ENCODE data around the gene C9orf50. TPM values are rescaled to one million over a fixed set of nuclear protein-coding genes. Genes with fewer than 3 reads are reported as not detected.

C9orf50 gene, protein sequence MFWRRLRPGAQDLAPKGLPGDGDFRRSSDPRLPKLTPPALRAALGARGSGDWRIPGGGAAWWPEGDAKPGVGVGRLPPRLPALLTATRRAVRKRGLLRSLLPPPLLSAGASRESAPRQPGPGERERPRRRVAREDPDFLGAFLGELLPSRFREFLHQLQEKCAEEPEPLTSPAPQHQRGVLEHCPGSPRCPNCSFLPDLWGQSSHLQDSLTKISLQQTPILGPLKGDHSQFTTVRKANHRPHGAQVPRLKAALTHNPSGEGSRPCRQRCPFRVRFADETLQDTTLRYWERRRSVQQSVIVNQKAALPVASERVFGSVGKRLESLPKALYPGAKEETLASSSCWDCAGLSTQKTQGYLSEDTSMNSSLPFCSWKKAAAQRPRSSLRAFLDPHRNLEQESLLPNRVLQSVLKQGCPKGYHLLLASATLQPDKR
- total RNA-seq = not detected
- total RNA-seq (2013) = not detected

DNA sequence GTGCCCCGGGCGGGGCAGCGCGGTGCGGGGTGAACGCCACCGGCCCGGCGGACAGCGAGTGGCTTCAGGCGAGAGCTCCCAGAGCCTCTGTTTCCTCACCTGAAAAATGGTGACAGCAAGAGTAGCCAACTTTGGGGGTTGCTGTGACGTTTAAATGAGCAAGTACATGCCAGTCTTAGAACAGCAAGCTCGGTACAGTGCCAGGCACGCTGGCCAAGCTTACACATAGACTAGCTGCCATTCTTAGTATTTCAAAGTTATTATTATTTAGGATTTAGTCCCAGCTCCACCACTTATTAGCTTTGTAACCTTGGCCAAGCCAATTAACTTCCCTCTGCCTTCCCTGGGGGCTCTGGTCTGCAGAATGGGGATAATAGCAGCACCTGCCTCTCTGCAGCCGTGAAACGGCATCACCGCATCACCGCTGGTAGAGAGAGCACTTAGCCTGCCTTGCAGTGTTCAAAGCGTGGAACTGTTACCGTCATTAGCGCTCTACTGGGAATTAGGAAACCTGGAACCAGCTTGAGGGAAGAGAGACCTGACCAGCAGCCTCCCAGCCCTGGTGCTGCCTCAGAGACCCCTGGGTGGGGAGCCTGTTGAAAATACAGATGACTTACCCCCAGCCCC, at the start of gene C9orf50:
TSS of gene C9orf50 (minus strand) at position 433 of the 627 bp plus-strand sequence. CDS start 527 bp downstream, outside the sequence.
- no peaks in the 10 kb centered on the region for H3K36me3 Mint-ChIP-seq
- DNase-seq (no peak), ATAC-seq (no peak)
- H3K9me3 Mint-ChIP-seq = no peaks in the 10 kb centered on the region
- H3K27ac ChIP-seq (ENCODE audit: low read length) = no peak within 1 kb of the TSS
- H3K27ac Mint-ChIP-seq = no peak within 1 kb of the TSS
- H3K4me1 ChIP-seq (ENCODE audit: control insufficient read depth, insufficient read depth, low read length) = peaks cover 31% of the 10 kb centered on the region
- intact Hi-C loops (cut with micrococcal nuclease) = no loop called here
- WGBS (ENCODE audit: insufficient coverage) = 40% methylated on average over 21 of the region's 21 CpGs
- H3K4me3 ChIP-seq (ENCODE audit: low read length) = no peak within 1 kb of the TSS
- H3K9me3 ChIP-seq (ENCODE audit: control insufficient read depth, insufficient read depth, low read length) = no peaks in the 10 kb centered on the region
- H3K4me1 Mint-ChIP-seq = peaks cover 5 to 11% of the 10 kb centered on the region in 2 donors
- H3K27me3 ChIP-seq (ENCODE audit: control insufficient read depth, insufficient read depth, low read length) = peaks cover 25% of the 10 kb centered on the region
- peak within 1 kb of the TSS; percentile 49 for H3K4me3 Mint-ChIP-seq
- peaks cover 16 to 20% of the 10 kb centered on the region in 2 donors for H3K27me3 Mint-ChIP-seq (ENCODE audit: low read depth in 2 of 2)
- no peaks in the 10 kb centered on the region for H3K36me3 ChIP-seq (ENCODE audit: control insufficient read depth, insufficient read depth, low read length)
- no peak for TF ChIP-seq CTCF (IDR thresholded peaks at IDR 0.05)

GRCh38 chr9:129669946-129670345, 49.0 kb upstream of the C9orf50 start:
- TF ChIP-seq CTCF (IDR thresholded peaks at IDR 0.05) = no peak
- peaks cover 7 to 14% of the 10 kb centered on the region in 2 donors for H3K27me3 Mint-ChIP-seq (ENCODE audit: low read depth in 2 of 2)
- DNase-seq (no peak), ATAC-seq (no peak)
- intact Hi-C loops (cut with micrococcal nuclease) = no loop called here
- H3K27ac Mint-ChIP-seq = no peak overlapping the region
- Histone ChIP-seq H3K27ac (ENCODE audit: low read length) (no peak overlapping the region), H3K4me1 (ENCODE audit: control insufficient read depth, insufficient read depth, low read length) (peaks cover 10% of the 10 kb centered on the region), H3K27me3 (ENCODE audit: control insufficient read depth, insufficient read depth, low read length) (peaks cover 2% of the 10 kb centered on the region), H3K9me3 (ENCODE audit: control insufficient read depth, insufficient read depth, low read length) (no peaks in the 10 kb centered on the region), H3K36me3 (ENCODE audit: control insufficient read depth, insufficient read depth, low read length) (no peaks in the 10 kb centered on the region), H3K4me3 (ENCODE audit: low read length) (no peak overlapping the region)
- peaks cover 0 to 4% of the 10 kb centered on the region in 2 donors for H3K4me1 Mint-ChIP-seq
- no peak overlapping the region for H3K4me3 Mint-ChIP-seq
- WGBS (ENCODE audit: insufficient coverage) = 89% methylated on average over 13 of the region's 13 CpGs
- H3K36me3 Mint-ChIP-seq = no peaks in the 10 kb centered on the region
- H3K9me3 Mint-ChIP-seq = no peaks in the 10 kb centered on the region

DNA sequence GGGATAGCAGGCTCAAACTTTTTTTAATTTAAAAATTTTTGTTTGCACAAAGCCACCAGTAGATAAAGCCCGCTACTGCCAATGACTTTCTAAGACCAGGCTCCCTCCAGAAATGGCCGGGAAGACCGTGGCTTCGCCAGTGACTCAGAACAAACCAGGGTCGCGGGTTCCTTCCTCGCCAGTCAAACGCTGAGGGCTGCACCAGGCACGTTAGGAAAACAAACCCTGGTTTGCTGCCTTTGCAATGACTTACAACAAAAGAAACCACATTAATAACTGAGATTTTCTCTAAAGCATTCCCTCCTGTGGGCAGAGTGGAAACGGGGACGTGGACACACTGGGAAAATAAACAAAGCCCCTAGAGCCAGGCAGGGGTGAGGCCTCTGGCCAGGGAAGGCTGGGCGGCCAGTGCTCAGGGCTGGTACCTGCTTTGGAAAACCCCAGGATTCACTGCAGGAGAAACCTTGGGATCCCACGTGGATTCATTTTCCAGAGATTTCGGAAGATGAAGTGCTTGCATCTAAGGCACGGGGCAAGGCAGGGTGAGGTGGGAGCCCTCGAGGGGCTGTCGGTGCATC, 48.3 kb upstream of the C9orf50 start:
- H3K9me3 Mint-ChIP-seq = no peaks in the 10 kb centered on the region
- 50% methylated on average over 17 of the region's 17 CpGs for WGBS (ENCODE audit: insufficient coverage)
- intact Hi-C loops (cut with micrococcal nuclease) = no loop called here

More for the DNA sequence above, 48.3 kb upstream of the C9orf50 start:
- H3K4me3 ChIP-seq (ENCODE audit: low read length) = no peak overlapping the region
- H3K9me3 ChIP-seq (ENCODE audit: control insufficient read depth, insufficient read depth, low read length) = no peaks in the 10 kb centered on the region
- ATAC-seq (no peak), DNase-seq (no peak)
- peaks cover 10% of the 10 kb centered on the region for H3K4me1 ChIP-seq (ENCODE audit: control insufficient read depth, insufficient read depth, low read length)
- H3K36me3 Mint-ChIP-seq = no peaks in the 10 kb centered on the region
- peaks cover 7 to 18% of the 10 kb centered on the region in 2 donors for H3K27me3 Mint-ChIP-seq (ENCODE audit: low read depth in 2 of 2)
- H3K4me1 Mint-ChIP-seq = peaks cover 0 to 8% of the 10 kb centered on the region in 2 donors
- no peaks in the 10 kb centered on the region for H3K36me3 ChIP-seq (ENCODE audit: control insufficient read depth, insufficient read depth, low read length)
- H3K27ac Mint-ChIP-seq = no peak overlapping the region
- no peak overlapping the region for H3K4me3 Mint-ChIP-seq
- peaks cover 4% of the 10 kb centered on the region for H3K27me3 ChIP-seq (ENCODE audit: control insufficient read depth, insufficient read depth, low read length)
- H3K27ac ChIP-seq (ENCODE audit: low read length) = no peak overlapping the region
- no peak for TF ChIP-seq CTCF (IDR thresholded peaks at IDR 0.05)
